ENCODE data around the gene AUH.
A peak's percentile ranks its signal among the peaks of the same experiment; 100 is the strongest.

The AUH gene

GRCh38 chr9:91192381-91193086, 169.2 kb downstream of the AUH start:
- no peak for TF ChIP-seq Cebpa-rat (IDR thresholded peaks at IDR 0.05)
- Histone ChIP-seq H3K9ac (peak overlapping the region; percentile 77), H3K27me3 (no peaks in the 10 kb centered on the region), H3K27ac (peak overlapping the region; percentile 86), H3K4me3 (peak overlapping the region; percentile 61), H3K36me3 (no peaks in the 10 kb centered on the region), H4K20me1 (no peaks in the 10 kb centered on the region), H3K4me1 (peaks cover 65% of the 10 kb centered on the region), H3K4me2 (peak overlapping the region; percentile 96), H3K9me3 (peaks cover 4% of the 10 kb centered on the region; the same call in 1 of the 2 replicates)

DNA sequence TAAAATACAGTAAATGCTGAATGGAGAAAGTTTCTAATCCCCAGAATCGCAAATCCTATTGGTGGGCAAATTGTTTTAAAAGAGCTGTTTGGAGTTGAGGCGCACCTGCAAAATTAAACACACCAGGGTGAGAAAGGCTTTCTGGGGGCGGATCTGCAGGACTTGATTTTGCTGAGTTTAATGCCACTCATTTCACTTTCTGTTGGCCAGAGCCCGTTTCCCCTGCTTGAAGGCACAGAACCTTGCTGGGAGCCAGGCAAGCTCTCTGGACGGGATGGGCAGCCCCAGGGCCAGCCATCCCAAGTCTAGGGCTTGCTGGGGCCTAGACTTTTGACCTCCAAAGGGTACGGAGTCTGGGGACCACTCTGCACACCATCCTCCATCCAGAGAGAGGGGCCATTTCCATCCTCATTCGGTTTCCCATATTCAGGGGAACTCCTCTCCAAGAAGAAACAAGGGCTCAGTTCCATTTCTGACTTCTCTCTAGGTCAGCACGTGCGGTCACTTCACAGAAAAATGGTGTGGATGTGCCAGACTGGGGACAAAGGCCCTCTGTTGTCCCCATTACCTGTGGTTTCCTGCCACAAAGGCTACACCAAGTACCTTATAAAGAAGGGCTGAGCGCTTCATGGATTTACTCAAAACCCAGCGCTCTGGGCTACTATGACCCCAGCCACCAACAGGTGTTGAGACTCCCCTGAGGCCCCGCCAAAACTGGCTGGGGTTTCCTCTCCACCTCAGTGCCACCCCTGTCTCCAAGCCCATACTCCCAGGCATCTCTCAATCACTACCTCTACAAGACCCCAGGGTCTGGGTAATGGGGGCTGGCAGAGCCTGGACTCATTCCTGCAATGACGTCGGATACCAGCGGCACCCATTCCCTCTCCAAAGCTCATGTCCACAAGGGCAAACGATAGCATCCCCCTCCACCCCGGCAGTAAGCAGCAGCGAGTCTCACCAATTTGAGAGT, 170.0 kb downstream of the AUH start:
- peaks cover 74% of the 10 kb centered on the region for H3K4me1 ChIP-seq
- H3K4me3 ChIP-seq, result peak overlapping the region; percentile 61; the same call in 1 of the 2 replicates
- peak overlapping the region; percentile 96 for H3K4me2 ChIP-seq
- peak overlapping the region; percentile 86 for H3K27ac ChIP-seq
- H3K27me3 ChIP-seq, result no peaks in the 10 kb centered on the region
- no peaks in the 10 kb centered on the region for H4K20me1 ChIP-seq
- H3K9me3 ChIP-seq, result peaks cover 4% of the 10 kb centered on the region; the same call in 1 of the 2 replicates
- TF ChIP-seq Cebpa-rat (IDR thresholded peaks at IDR 0.05), result no peak
- no peaks in the 10 kb centered on the region for H3K36me3 ChIP-seq
- peak overlapping the region; percentile 56; the same call in 1 of the 2 replicates for H3K9ac ChIP-seq

- no peak for TF ChIP-seq Cebpa-rat (IDR thresholded peaks at IDR 0.05)
- Histone ChIP-seq H3K4me1 (peaks cover 62% of the 10 kb centered on the region), H3K4me2 (no peak overlapping the region), H3K36me3 (no peaks in the 10 kb centered on the region), H3K4me3 (no peak overlapping the region), H4K20me1 (no peaks in the 10 kb centered on the region), H3K9ac (no peak overlapping the region), H3K27me3 (no peaks in the 10 kb centered on the region), H3K9me3 (no peaks in the 10 kb centered on the region), H3K27ac (no peak overlapping the region)
These were observed 171.7 kb downstream of the AUH start for GRCh38 chr9:91190062-91190461.

- no peaks in the 10 kb centered on the region for H3K27me3 ChIP-seq
- H4K20me1 ChIP-seq, result no peaks in the 10 kb centered on the region
- no peaks in the 10 kb centered on the region for H3K9me3 ChIP-seq
- H3K36me3 ChIP-seq, result no peaks in the 10 kb centered on the region
- no peak for TF ChIP-seq Cebpa-rat (IDR thresholded peaks at IDR 0.05)
- peaks cover 53% of the 10 kb centered on the region for H3K4me1 ChIP-seq
- H3K9ac ChIP-seq, result no peak overlapping the region
- H3K27ac ChIP-seq, result no peak overlapping the region
- no peak overlapping the region for H3K4me2 ChIP-seq
- H3K4me3 ChIP-seq, result no peak overlapping the region
These were observed 172.8 kb downstream of the AUH start for GRCh38 chr9:91188719-91189590.

DNA sequence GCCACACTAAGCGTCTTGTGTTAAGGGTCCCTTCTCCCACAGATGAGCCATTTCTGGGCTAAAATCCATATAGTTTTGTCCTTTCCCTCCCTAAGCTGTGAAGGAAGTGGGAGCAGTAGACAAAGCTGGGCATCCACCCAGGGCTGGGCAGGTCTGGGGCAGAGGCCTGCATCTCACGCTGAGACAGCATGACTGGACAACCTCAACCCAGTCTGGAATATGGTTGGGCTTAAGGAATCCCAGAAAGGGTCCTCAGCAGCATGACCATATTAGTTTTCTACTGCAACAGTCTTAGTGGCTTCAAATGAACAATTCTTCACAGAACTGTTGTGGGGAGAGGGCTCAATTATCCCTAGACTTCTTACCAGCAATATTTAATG, 173.8 kb downstream of the AUH start:
- Histone ChIP-seq H4K20me1 (no peaks in the 10 kb centered on the region), H3K27me3 (no peaks in the 10 kb centered on the region), H3K27ac (0 out of 2 replicates have a peak overlapping the region, but pooled peaks have one; percentile 36), H3K9me3 (no peaks in the 10 kb centered on the region), H3K4me3 (no peak overlapping the region), H3K9ac (no peak overlapping the region), H3K36me3 (no peaks in the 10 kb centered on the region), H3K4me1 (peaks cover 56% of the 10 kb centered on the region), H3K4me2 (no peak overlapping the region)
- TF ChIP-seq Cebpa-rat (IDR thresholded peaks at IDR 0.05), result no peak

DNA sequence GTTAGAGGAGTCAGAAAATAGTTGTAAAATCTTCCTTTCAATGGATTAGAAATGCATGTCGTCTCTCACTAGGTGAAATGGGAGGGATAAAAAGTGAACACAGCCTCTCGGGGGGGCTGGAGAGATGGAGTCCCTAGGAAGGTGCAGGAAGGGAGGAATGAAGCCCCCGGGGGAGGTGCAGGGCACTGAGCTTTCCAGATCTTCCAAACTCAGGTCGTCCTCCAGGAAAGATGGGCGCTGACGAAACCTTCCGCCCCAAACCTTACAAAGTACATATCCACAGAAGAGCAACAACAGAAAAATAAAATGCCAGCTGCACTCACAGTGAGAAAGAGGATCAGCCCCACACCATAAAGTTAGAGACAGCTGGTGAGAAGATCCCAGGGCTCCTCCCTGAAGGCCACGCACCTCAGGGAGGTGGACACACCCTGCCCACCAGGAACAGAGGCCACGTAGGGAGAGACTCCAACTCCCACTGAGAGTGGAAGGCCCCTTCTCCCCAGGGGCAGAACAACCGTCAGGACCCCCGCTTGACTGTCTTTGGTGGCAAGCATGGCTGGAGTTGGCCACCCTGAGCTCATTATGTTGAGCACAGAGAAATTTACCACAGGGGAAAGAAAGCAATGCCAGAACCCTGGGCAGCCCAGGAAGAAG, 174.3 kb downstream of the AUH start:
- Histone ChIP-seq H3K36me3 (no peaks in the 10 kb centered on the region), H4K20me1 (no peaks in the 10 kb centered on the region), H3K4me1 (peaks cover 56% of the 10 kb centered on the region), H3K4me3 (no peak overlapping the region), H3K27ac (0 out of 2 replicates have a peak overlapping the region, but pooled peaks have one; percentile 36), H3K9me3 (no peaks in the 10 kb centered on the region), H3K27me3 (no peaks in the 10 kb centered on the region), H3K9ac (no peak overlapping the region), H3K4me2 (no peak overlapping the region)
- TF ChIP-seq Cebpa-rat (IDR thresholded peaks at IDR 0.05), result no peak

DNA sequence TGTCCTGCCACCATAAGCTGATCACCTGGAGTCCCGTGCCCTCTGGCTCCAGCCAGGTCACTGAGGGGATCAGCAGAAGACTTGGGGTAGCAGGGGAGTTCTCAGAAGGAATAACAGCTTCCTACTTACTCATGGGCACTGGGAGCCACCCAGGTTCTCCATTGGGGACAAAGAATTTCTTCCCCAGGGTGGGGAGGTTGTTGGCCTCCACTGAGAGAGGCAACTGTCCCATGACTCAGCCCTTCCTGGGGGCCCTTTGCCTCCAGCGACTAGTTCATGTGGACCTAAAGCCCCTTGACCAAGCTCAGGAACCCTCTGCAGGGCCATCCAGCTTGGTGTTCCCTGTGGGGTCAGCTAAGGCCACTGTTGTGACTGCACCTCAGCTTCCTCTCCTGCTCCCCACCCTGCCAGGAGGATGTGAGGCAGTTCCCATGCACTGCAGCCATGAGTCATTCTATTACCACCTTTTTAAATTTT, 175.0 kb downstream of the AUH start:
- H4K20me1 ChIP-seq, result no peaks in the 10 kb centered on the region
- no peaks in the 10 kb centered on the region for H3K36me3 ChIP-seq
- no peak for TF ChIP-seq Cebpa-rat (IDR thresholded peaks at IDR 0.05)
- peaks cover 56% of the 10 kb centered on the region for H3K4me1 ChIP-seq
- H3K27ac ChIP-seq, result no peak overlapping the region
- H3K27me3 ChIP-seq, result no peaks in the 10 kb centered on the region
- H3K4me3 ChIP-seq, result no peak overlapping the region
- H3K9me3 ChIP-seq, result no peaks in the 10 kb centered on the region
- 0 out of 2 replicates have a peak overlapping the region, but pooled peaks have one; percentile 1 for H3K4me2 ChIP-seq
- no peak overlapping the region for H3K9ac ChIP-seq

DNA sequence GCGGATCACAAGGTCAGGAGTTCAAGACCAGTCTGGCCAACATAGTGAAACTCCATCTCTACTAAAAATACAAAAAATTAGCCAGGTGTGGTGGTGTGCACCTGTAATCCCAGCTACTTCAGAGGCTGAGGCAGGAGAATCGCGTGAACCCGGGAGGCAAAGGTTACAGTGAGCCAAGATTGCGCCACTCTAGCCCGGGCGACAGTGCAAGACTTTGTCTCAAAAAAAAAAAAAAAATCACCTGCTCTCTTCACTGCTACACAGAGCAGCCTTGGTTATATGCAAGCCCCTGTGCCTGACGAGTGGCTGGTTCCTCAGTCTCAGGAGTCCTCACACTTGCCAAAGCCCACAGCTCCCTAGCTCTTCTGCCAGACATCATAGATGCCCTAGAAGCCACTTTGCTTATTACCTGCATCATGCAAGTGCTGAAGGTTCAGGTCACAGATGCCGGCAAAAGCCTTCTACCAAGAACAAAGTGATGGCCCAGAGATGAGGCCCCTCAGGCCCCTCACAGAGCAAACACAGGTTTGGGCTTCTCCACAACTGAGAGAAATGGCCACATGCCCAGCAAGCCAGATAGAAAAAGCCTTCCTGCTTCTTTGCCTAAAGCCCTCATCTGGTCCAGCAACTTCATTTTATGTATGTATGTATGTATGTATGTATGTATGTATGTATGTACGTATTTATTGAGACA, 176.4 kb downstream of the AUH start:
- Histone ChIP-seq H3K4me2 (no peak overlapping the region), H3K9ac (no peak overlapping the region), H3K4me1 (peaks cover 56% of the 10 kb centered on the region), H3K9me3 (no peaks in the 10 kb centered on the region), H3K36me3 (no peaks in the 10 kb centered on the region), H4K20me1 (no peaks in the 10 kb centered on the region), H3K27me3 (no peaks in the 10 kb centered on the region), H3K4me3 (no peak overlapping the region), H3K27ac (no peak overlapping the region)
- TF ChIP-seq Cebpa-rat (IDR thresholded peaks at IDR 0.05), result no peak
